Keratinocyte (primary cell): ENCODE results near the gene KIF21B. TPM values are rescaled to one million over a fixed set of nuclear protein-coding genes. Genes with fewer than 3 reads are reported as not detected.

Experiments
- DNase-seq: peaks from one replicate; pipeline ENCODE4 v3.0.0-alpha.2; 2011; ENCODE audit warnings: low read depth, missing footprints, low spot score
- FAIRE-seq: peaks from 2 replicates; lab custom pipeline; 2011; peaks lifted over from hg19 to GRCh38; lab: Jason Lieb, UNC
- H2AFZ ChIP-seq: 2 replicates; pipeline ENCODE4 v1.6.0; 2012; ENCODE audit warnings: low read length, control low read depth, inconsistent platforms; ENCODE audit not compliant: control insufficient read depth
- H3K27ac ChIP-seq: 2 replicates; pipeline ENCODE4 v1.5.1; 2011; ENCODE audit warnings: low read length; ENCODE audit not compliant: control insufficient read depth, insufficient read depth
- H3K27me3 ChIP-seq: 3 replicates; pipeline ENCODE4 v1.6.0; 2011; ENCODE audit warnings: low read length; ENCODE audit not compliant: control insufficient read depth, insufficient read depth; ENCODE audit errors: extremely low read depth
- H3K36me3 ChIP-seq, 2 experiments: 2 replicates in 1 of 2; 3 replicates in 1 of 2; pipeline ENCODE4 v1.5.1; 2011; ENCODE audit warnings: low read length in 2 of 2, mild to moderate bottlenecking in 1 of 2; ENCODE audit not compliant: control insufficient read depth in 2 of 2, insufficient read depth in 2 of 2; ENCODE audit errors: extremely low read depth in 1 of 2
- H3K4me1 ChIP-seq: 3 replicates; pipeline ENCODE4 v1.5.1; 2011; ENCODE audit warnings: low read length; ENCODE audit not compliant: control insufficient read depth, insufficient read depth; ENCODE audit errors: extremely low read depth
- H3K4me2 ChIP-seq: 3 replicates; pipeline ENCODE4 v1.6.0; 2011; ENCODE audit warnings: low read depth, low read length; ENCODE audit not compliant: control insufficient read depth, insufficient read depth; ENCODE audit errors: extremely low read depth
- H3K4me3 ChIP-seq, 3 experiments: fragments of 200-600 bp in 1 of 3; sonication (generic) in 1 of 3; 2 replicates in 2 of 3; 3 replicates in 1 of 3; pipeline ENCODE4 v1.5.1; 2011 to 2016; ENCODE audit warnings: low read length in 3 of 3, mild to moderate bottlenecking in 3 of 3, control low read depth in 2 of 3, inconsistent platforms in 1 of 3, low read depth in 1 of 3, mixed read lengths in 1 of 3, mixed run types in 1 of 3, moderate library complexity in 1 of 3; ENCODE audit not compliant: control insufficient read depth in 2 of 3, insufficient read depth in 2 of 3; ENCODE audit errors: extremely low read depth in 1 of 3
- H3K79me2 ChIP-seq: 2 replicates; pipeline ENCODE4 v1.6.0; 2012; ENCODE audit warnings: low read length; ENCODE audit not compliant: control insufficient read depth, insufficient read depth
- H3K9ac ChIP-seq: 3 replicates; pipeline ENCODE4 v1.6.0; 2011; ENCODE audit warnings: low read length; ENCODE audit not compliant: control insufficient read depth, insufficient read depth; ENCODE audit errors: extremely low read depth
- H3K9me1 ChIP-seq: 3 replicates; pipeline ENCODE4 v1.6.0; 2011; ENCODE audit warnings: low read length; ENCODE audit not compliant: control insufficient read depth, insufficient read depth; ENCODE audit errors: extremely low read depth
- H3K9me3 ChIP-seq: 2 replicates; pipeline ENCODE4 v1.5.1; 2012; ENCODE audit warnings: low read depth, low read length; ENCODE audit not compliant: control insufficient read depth
- H4K20me1 ChIP-seq: 3 replicates; pipeline ENCODE4 v1.6.0; 2011; ENCODE audit warnings: low read length; ENCODE audit not compliant: control insufficient read depth, insufficient read depth; ENCODE audit errors: extremely low read depth
- CTCF ChIP-seq, 3 experiments: IDR thresholded peaks in 1 of 3; conservative IDR thresholded peaks in 1 of 3; optimal IDR thresholded peaks in 1 of 3; 2 replicates in 2 of 3; 3 replicates in 1 of 3; pipeline versions ENCODE3 to v1.5.1; 2011; ENCODE audit warnings: low read length in 3 of 3, mild to moderate bottlenecking in 3 of 3, moderate library complexity in 2 of 3, control low read depth in 1 of 3, inconsistent platforms in 1 of 3; ENCODE audit not compliant: insufficient read depth in 2 of 3; ENCODE audit errors: extremely low read depth in 1 of 3
- EZH2 ChIP-seq: IDR thresholded peaks from one replicate; pipeline ENCODE4 v1.6.1; 2012; ENCODE audit warnings: inconsistent platforms, mild to moderate bottlenecking, low read length, moderate library complexity
- dilution Hi-C: fragments of 300-500 bp; cut with MboI; formaldehyde crosslinking; loops from one replicate; pipeline ENCODE4 v1.7.0; 2020; ENCODE audit warnings: low sequenced_read_pairs; ENCODE audit not compliant: extremely low pct_ligation_motif_present
- polyA plus RNA-seq, 5 experiments: library from polyadenylated mRNA; depleted of rRNA in 3 of 5; stranded (reverse) in 3 of 5; stranded (forward) in 1 of 5; unstranded in 1 of 5; fragments of >200 nt; gene quantifications; 1 replicate in 1 of 5; 2 replicates in 3 of 5; 3 replicates in 1 of 5; pipeline versions ENCODE4 v1.2.1 to v1.2.3, GENCODE V29; 2011 to 2012; ENCODE audit warnings: missing spikeins in 2 of 5, low read depth in 1 of 5, low replicate concordance in 1 of 5

Gene KIF21B
- polyA plus RNA-seq, 1 donor (not counting 4 experiments of a cell fraction or from before 2014, with no cell fraction given): 0.17 TPM

GRCh38 chr1:200954434-200954833, 69.1 kb downstream of the KIF21B start:
- FAIRE-seq (no peak), DNase-seq (no peak)
- H3K79me2 ChIP-seq: no peaks in the 10 kb centered on the region
- no peaks in the 10 kb centered on the region for H3K36me3 ChIP-seq
- TF ChIP-seq EZH2: no peak
- TF ChIP-seq CTCF (optimal IDR thresholded peaks at IDR 0.05 in 1 of 3, IDR thresholded peaks at IDR 0.05 in 1 of 3, conservative IDR thresholded peaks at IDR 0.05 in 1 of 3; ENCODE audit: extremely low read depth in 1 of 3, insufficient read depth in 2 of 3, low read length in 3 of 3): no peak
- H3K27me3 ChIP-seq: peaks cover 3% of the 10 kb centered on the region
- no peaks in the 10 kb centered on the region for H3K4me1 ChIP-seq
- no peak overlapping the region for H3K9ac ChIP-seq
- dilution Hi-C loops: no loop called here
- no peaks in the 10 kb centered on the region for H3K9me1 ChIP-seq
- H3K4me2 ChIP-seq: no peak overlapping the region
- no peak overlapping the region for H2AFZ ChIP-seq
- no peaks in the 10 kb centered on the region for H4K20me1 ChIP-seq
- H3K9me3 ChIP-seq: no peaks in the 10 kb centered on the region
- no peak overlapping the region for H3K27ac ChIP-seq
- H3K4me3 ChIP-seq: no peak overlapping the region

- dilution Hi-C loops: no loop called here
- TF ChIP-seq CTCF (optimal IDR thresholded peaks at IDR 0.05 in 1 of 3, IDR thresholded peaks at IDR 0.05 in 1 of 3, conservative IDR thresholded peaks at IDR 0.05 in 1 of 3; ENCODE audit: extremely low read depth in 1 of 3, insufficient read depth in 2 of 3, low read length in 3 of 3) (no peak), EZH2 (no peak)
- Histone ChIP-seq H3K4me1 (no peaks in the 10 kb centered on the region), H3K9me3 (no peaks in the 10 kb centered on the region), H3K4me3 (no peak overlapping the region), H3K9me1 (no peaks in the 10 kb centered on the region), H3K27ac (no peak overlapping the region), H3K4me2 (no peak overlapping the region), H3K36me3 (no peaks in the 10 kb centered on the region), H2AFZ (no peak overlapping the region), H4K20me1 (no peaks in the 10 kb centered on the region), H3K9ac (no peak overlapping the region), H3K79me2 (no peaks in the 10 kb centered on the region), H3K27me3 (no peaks in the 10 kb centered on the region)
- FAIRE-seq (no peak), DNase-seq (no peak)
Observed at GRCh38 chr1:200951016-200951415, 72.5 kb downstream of the KIF21B start.
